ENCODE data around the gene HOXA10.

The HOXA10 gene

GRCh38 chr7:27179503-27180430 is 5.6 kb upstream of the HOXA10 start:
- no peak for DNase-seq (ENCODE audit: low spot score)

GRCh38 chr7:27179030-27179429 is 4.9 kb upstream of the HOXA10 start:
- no peak for DNase-seq (ENCODE audit: low spot score)

DNA sequence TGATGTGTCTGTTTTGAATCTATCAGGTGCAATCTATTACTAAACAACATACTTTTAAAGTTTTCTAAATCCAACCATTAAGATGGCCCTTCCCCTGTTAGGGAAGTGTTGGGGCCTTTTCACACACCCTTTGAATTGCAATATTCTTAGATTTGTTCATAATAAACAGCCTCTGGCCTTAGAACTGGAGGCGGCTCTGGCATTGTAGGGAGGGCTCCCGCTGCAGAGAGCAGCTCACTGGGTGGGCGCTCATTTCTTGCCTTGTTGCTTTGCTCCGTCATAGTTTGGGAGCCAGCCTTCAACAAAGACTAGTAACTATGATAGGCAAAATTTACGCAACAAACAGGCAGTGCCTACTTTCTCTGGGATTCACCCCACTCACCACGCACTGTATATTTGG is 4.2 kb upstream of the HOXA10 start:
- no peak for DNase-seq (ENCODE audit: low spot score)

- DNase-seq (ENCODE audit: low spot score): no peak
These were observed 3.7 kb upstream of the HOXA10 start for GRCh38 chr7:27177795-27178320.

- no peak for DNase-seq (ENCODE audit: low spot score)
These were observed 3.1 kb upstream of the HOXA10 start for GRCh38 chr7:27176962-27177794.

DNA sequence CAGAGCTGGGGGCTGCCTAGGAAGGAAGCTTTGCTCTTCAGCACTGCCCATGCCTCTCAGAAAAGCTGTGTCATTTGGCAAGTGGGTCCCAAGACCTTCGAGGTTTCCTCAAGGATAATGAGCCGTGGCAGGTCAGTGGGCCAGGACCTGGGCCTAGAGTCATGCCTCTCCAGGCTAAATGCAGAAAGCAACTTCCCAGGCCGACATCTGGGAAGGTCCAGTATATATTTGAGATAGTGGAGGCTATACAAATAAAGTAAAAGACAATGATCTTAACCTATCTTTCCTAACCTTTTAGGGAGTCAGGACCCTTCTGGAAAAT is 2.4 kb upstream of the HOXA10 start:
- DNase-seq (ENCODE audit: low spot score): no peak

DNA sequence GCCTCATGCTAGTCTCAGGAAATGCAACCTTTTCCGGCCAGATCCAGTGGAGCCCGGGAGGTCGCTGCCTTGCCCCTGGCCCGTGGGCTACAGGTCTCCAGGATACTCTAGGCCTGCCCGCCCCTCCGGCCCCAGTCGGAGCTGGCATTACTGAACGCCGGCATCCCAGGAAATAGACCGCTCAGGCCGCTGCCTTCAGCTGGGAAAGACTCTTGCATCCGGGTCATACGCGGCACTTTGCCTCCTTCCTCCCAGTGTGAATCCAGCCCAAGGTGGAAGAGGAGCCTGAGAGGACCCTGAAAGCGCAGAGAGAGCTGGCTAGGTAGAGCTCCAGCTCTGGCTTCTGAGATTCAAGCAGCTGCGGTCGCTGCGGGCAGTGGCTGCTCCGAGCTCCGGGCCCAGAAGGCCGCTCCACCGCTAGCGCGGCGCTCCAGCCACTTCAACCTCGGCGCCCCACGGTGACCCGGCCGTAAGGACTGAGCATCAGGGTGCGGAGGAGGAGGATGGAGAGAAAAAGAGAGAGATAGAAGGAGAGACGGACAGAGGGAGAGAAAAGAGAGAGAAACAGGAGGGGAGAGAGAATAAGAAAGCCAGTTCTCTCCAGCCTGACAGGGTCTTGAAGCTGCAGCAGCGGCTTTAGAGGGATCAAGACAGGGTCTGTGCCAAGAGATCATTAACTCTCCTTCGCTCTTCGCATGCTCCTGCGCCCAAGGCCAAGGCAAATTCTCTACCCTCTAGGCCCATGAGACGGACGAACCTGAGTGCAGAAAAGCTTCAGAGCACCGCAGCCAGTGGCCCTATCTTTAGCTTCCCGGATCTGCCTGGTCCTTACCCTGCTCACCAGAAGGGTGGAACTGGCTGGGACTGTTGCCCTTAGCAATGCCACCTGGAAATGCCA is 1.8 kb upstream of the HOXA10 start:
- DNase-seq (ENCODE audit: low spot score): no peak

GRCh38 chr7:27174874-27175625 is 930 bp upstream of the HOXA10 start:
- no peak for DNase-seq (ENCODE audit: low spot score)

- DNase-seq (ENCODE audit: low spot score): no peak
These were observed 587 bp downstream of the HOXA10 start for GRCh38 chr7:27173511-27173955.

DNA sequence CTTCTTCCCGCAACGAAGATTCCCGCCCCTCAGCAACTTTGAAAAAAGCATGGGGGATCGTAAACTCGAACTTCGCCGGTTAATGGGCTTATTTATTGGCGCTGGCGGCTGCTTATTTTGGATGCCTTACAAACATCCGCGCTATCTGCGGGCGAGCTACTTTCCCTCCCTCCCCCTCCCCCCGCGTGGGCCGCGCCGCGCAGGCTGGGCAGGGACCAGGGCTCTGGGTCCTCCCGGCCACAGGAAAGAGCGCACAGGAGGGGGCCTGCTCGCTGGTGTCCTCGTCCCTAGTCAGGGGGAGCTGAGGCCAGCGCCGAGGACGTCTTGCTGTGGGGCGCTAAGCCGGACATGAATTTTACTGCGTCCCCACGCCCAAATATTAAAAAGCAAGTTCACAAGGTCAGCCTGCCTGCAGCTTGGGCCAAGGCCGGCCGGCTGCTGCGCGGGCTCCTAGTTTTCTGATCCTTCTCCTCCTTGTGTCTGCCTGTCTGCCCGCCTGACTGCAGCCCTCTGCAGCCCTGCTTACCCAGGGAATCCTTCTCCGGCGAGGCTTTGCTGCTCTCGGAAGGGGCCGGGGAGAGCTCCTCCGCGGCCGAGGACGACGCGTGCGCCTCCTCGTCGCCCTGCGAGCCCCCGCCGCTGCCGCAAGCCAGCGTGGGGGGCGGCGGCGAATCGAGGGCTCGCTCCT is 1.2 kb downstream of the HOXA10 start:
- DNase-seq (ENCODE audit: low spot score): no peak

- no peak for DNase-seq (ENCODE audit: low spot score)
These were observed 1.8 kb downstream of the HOXA10 start for GRCh38 chr7:27172315-27172774.

- DNase-seq (ENCODE audit: low spot score): no peak
These were observed 2.3 kb downstream of the HOXA10 start for GRCh38 chr7:27171637-27172314.

DNA sequence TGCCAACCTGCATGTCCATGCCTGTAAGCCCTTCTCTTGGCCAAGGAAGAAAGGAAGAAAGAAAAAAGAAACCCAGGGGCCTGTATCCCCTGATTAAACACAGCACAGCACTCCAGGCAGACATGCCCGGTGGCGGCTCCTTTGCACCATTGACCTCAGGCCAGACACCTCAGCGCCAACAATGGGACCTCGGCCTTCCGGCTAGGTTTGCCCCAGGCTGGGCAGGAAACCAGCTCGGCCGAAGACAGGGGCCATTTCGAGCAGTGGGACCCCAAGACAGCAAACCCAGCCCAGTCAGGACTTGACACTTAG is 2.8 kb downstream of the HOXA10 start:
- DNase-seq (ENCODE audit: low spot score): no peak

- no peak for DNase-seq (ENCODE audit: low spot score)
These were observed 3.4 kb downstream of the HOXA10 start for GRCh38 chr7:27170426-27171324.

DNA sequence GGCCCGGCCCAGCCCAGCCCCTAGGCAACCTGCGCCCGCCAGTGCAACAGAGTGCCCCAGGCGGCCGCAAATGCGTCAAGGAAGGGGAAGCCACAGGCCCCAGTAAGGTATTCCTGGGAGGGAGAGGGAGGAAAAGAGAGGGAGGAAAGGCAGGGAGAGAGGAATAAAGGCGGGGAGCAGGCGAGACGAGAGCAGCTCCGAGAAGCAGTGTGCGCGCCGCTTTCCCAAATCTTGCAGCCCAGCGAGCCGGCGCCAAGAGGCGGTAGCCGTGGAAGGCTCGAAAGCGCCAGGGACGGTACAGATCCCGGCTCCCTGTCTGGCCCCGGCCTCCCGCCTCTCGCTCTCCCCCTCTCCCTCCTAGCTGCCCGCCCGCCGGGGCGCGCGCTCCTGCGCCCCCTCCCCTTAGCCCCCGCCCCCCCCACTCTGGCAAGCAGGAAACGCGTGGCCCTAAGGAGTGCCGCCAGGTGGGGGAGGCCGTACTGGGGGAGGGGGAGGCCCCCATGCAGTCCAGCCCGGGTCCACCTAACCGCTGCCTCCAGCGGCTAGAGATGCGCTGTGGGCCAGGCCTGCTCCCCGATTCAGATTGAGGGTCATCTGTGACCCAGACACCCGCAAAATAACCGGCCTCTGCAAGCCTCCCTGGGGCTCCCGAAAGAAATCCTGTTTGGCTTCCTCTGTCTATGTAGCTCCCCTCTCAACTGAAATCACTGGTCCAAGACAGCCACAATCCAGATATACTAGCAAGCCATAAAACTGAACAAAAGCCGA is 4.3 kb downstream of the HOXA10 start:
- no peak for DNase-seq (ENCODE audit: low spot score)

DNA sequence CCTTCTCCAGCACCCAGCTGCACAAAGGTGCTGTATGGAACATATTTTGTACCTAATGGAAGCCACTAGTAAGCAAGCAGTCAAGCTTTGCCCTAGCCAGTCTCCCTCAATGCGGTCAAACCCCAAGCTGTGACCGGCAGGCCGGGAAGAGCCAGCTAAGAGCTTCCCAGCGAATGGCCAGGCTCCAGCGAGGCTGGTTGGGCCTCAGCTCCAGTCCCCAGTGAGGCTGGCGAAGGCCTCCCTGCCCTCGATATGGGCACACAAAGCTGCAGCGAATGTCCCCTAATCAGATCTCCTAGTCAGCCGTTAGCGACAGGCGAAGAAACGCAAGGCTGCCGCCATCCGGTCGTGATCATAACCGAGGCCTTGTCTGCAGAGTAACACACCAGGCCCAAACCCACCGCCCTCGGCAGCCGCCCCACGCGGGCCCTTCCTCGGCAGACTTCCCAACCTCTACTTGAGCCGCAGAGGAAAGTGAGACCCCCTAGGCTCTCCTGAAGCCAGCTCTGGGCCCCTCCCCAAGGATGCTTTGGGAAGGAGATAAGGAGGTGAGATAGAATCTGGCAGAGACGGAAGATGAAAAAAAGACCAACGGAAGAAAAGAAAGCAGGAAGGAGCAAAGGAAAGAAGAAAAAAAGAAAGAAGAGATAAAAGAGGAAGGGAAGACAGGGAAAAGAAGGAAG is 5.7 kb downstream of the HOXA10 start:
- DNase-seq (ENCODE audit: low spot score): no peak

DNA sequence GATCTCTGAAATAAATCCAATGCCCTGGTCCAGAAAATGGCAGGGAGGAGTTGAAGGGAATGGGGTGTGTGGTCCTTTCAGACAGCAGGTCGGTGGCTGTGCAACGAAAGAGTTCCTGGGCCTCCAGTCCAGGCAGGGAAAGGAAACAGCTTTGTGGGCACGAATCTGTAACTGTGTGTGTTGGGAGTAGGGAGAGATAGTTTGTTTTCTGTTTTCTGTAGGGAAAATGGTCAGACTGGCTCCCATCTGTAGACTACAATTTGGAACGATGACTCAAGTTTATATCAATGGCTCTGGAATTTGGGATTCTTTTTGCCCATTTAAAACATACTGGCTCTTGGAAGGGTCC is 6.2 kb downstream of the HOXA10 start:
- DNase-seq (ENCODE audit: low spot score): no peak
